ENCODE measurements around the gene ZNF322.
"Not testable (repeated sequence)": the region's sequence is repeated elsewhere in the genome, so short reads cannot be mapped to it uniquely, and the experiment has no call there.

ZNF322 gene
- 1.7 to 12.0 reads per million in 2 donors for total RNA-seq

- peak; percentile 78 for DNase-seq
Observed at GRCh38 chr6:26659042-26659999, at the start of gene ZNF322. ZNF322 (minus strand) TSS chr6:26659746; CDS start chr6:26638553, 21,193 bp downstream.

GRCh38 chr6:26705780-26706179, 46.2 kb upstream of the ZNF322 start:
- not testable (repeated sequence) for DNase-seq

GRCh38 chr6:26705352-26705751, 45.8 kb upstream of the ZNF322 start:
- not testable (repeated sequence) for DNase-seq

- DNase-seq = not testable (repeated sequence)
Observed at GRCh38 chr6:26701023-26701747, 41.6 kb upstream of the ZNF322 start.

- not testable (repeated sequence) for DNase-seq
Observed at GRCh38 chr6:26697496-26697895, 38.0 kb upstream of the ZNF322 start.

- not testable (repeated sequence) for DNase-seq
Observed at GRCh38 chr6:26689324-26689947, 29.9 kb upstream of the ZNF322 start.

- not testable (repeated sequence) for DNase-seq
Observed at GRCh38 chr6:26682435-26683042, 23.0 kb upstream of the ZNF322 start.

GRCh38 chr6:26673287-26673686, 13.7 kb upstream of the ZNF322 start:
- DNase-seq = not testable (repeated sequence)

- DNase-seq = not testable (repeated sequence)
Observed at GRCh38 chr6:26670558-26670957, 11.0 kb upstream of the ZNF322 start.

- not testable (repeated sequence) for DNase-seq
Observed at GRCh38 chr6:26670003-26670402, 10.5 kb upstream of the ZNF322 start.

GRCh38 chr6:26660000-26660361, 435 bp upstream of the ZNF322 start:
- DNase-seq = no peak

- DNase-seq = no peak
Observed at GRCh38 chr6:26657256-26657655, 2.3 kb downstream of the ZNF322 start.

- DNase-seq = no peak
Observed at GRCh38 chr6:26653007-26653406, 6.5 kb downstream of the ZNF322 start.

- no peak for DNase-seq
Observed at GRCh38 chr6:26651133-26651781, 8.3 kb downstream of the ZNF322 start.

- DNase-seq = no peak
Observed at GRCh38 chr6:26646074-26646473, 13.5 kb downstream of the ZNF322 start.

- DNase-seq = no peak
Observed at GRCh38 chr6:26640806-26641205, 18.7 kb downstream of the ZNF322 start.

- no peak for DNase-seq
Observed at GRCh38 chr6:26629359-26629758, 30.2 kb downstream of the ZNF322 start.

GRCh38 chr6:26627843-26628242, 31.7 kb downstream of the ZNF322 start:
- DNase-seq = no peak

GRCh38 chr6:26624557-26624956, 35.0 kb downstream of the ZNF322 start:
- no peak for DNase-seq

- no peak for DNase-seq
Observed at GRCh38 chr6:26623339-26623859, 36.1 kb downstream of the ZNF322 start.

GRCh38 chr6:26613689-26614683, 45.6 kb downstream of the ZNF322 start:
- no peak for DNase-seq
